GM21528 (cell line): Measurements from ENCODE around the gene NHEJ1.

Experiments used
- ATAC-seq: cut with Tn5 transposase; IDR thresholded peaks from one replicate; pipeline ENCODE4 v1.9.1; 2021; ENCODE audit warnings: mild to moderate bottlenecking, moderate library complexity; ENCODE audit not compliant: unreplicated experiment, low FRiP score

The NHEJ1 gene

GRCh38 chr2:219125225-219125885, 35.3 kb downstream of the NHEJ1 start:
- no peak for ATAC-seq

GRCh38 chr2:219124381-219125110, 36.1 kb downstream of the NHEJ1 start:
- no peak for ATAC-seq

GRCh38 chr2:219123356-219124135, 37.1 kb downstream of the NHEJ1 start:
- no peak for ATAC-seq

DNA sequence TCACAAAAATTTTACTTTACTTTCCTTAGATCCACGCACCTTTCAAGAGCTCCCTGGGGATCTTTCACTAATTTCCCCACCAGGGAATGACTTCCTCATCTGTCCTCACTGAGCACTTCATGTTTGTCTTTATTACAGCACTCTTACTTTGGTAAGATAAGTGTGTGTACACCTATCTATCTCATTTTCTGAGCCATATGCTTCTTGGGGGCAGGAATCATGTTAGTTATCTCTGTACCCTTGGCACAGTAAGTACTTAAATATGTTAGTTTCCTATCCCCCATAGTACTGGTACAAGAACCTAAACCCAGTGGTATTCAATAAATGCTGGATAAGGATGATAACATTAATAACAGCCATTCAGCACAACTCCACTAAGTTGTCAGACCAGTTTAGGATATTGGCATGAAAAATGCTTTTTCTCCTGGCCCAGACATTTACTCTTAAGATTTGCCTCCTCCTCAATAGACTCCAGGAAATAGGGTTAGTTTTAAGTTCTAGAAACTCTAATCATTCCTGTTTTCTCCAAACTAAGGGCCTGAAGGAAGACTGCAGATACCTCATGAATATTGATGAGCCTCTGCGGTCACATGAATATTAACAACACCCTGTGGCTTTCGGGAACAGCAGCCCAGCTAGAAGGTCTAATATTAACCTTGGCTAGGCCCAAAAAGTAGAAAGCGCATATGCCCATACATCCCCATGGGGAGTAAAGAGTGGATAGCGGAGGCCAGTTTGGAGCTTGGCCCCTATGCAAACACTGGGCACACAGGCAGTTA, 38.2 kb downstream of the NHEJ1 start:
- no peak for ATAC-seq

DNA sequence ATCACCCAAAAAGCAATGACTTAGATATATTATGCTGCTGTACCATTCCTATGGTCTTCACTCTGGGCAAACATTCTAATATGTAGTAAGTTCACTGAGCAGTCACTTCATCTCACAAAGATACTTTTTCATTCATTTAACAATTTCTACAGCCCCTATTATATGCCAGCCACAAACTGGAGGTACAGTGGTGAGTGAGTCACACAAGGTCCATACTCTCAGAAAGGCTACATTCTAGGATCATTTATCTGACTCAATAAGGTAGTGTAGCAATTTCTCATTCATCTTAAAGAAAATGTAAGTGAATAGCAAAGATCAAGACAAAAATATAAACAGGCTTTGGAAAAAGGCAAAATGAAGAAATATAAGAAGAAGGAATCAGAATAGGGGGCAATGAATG, 40.5 kb downstream of the NHEJ1 start:
- no peak for ATAC-seq

GRCh38 chr2:219119422-219120043, 41.1 kb downstream of the NHEJ1 start:
- no peak for ATAC-seq

DNA sequence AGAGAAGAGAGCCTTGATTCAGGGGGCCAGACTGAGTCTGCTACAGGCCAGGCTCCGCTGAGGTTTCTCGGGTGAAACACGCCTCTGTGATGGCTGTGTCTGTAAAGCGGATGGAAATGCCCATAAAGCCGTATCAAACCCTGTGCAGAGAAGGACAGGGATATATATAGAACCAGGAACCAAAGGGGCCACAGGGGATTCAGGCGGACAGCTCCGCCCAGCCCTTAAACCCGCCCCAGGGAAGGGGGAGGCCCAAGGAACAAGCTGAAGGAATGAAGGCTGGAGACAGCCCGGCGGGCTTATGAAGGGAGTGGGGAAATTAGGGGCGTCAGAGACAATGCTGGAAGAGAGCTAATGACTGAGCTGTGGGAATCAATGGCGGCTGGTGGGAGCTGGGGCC, 42.1 kb downstream of the NHEJ1 start:
- ATAC-seq: no peak

DNA sequence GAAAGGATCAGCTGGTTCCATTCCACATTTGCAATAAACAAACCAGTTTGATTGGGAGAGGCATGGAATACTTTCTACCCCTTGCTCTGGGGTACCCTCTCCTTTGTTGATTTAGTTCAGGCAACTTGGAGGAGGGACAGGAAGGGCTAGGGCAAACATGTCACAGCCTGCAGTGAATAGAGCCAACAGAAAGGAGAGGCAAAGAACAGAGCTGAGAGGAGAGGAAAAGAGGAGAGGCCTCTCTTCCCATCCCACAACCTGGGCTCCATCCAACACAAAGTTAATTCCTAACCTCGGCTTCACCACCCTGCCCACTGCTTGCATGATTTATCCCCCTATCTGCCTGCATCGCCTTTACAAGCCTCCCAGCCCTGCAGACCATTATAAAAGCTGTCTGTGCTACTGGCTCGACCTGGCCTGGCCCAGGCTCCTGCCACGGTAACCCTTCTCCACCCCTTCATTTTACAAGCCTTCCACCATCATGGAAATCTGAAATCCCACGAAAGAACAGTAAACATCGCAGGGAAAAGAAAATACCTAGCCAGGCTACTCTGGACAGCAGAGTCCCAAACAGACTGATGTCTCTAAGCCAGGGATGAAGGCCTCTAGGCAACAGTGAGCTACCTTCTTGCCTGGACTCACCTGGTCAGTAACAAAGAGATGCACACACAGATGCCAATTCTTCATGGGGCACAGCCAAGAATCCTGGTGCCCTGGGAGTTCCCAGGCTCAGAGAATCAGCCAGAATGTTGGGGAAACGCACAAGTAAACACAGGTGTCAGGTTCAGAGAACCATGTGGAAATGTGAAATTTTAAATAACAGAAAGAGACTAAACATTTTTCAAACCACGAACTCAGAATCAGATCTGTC, 43.6 kb downstream of the NHEJ1 start:
- no peak for ATAC-seq

- ATAC-seq: no peak
These were observed 47.8 kb downstream of the NHEJ1 start for GRCh38 chr2:219112651-219113338.

GRCh38 chr2:219112062-219112406, 48.6 kb downstream of the NHEJ1 start:
- no peak for ATAC-seq

- no peak for ATAC-seq
These were observed 49.1 kb downstream of the NHEJ1 start for GRCh38 chr2:219111375-219112061.

- ATAC-seq: no peak
These were observed 51.1 kb downstream of the NHEJ1 start for GRCh38 chr2:219109471-219109870.

- ATAC-seq: no peak
These were observed 52.9 kb downstream of the NHEJ1 start for GRCh38 chr2:219107758-219108157.

- ATAC-seq: no peak
These were observed 54.4 kb downstream of the NHEJ1 start for GRCh38 chr2:219106251-219106650.

DNA sequence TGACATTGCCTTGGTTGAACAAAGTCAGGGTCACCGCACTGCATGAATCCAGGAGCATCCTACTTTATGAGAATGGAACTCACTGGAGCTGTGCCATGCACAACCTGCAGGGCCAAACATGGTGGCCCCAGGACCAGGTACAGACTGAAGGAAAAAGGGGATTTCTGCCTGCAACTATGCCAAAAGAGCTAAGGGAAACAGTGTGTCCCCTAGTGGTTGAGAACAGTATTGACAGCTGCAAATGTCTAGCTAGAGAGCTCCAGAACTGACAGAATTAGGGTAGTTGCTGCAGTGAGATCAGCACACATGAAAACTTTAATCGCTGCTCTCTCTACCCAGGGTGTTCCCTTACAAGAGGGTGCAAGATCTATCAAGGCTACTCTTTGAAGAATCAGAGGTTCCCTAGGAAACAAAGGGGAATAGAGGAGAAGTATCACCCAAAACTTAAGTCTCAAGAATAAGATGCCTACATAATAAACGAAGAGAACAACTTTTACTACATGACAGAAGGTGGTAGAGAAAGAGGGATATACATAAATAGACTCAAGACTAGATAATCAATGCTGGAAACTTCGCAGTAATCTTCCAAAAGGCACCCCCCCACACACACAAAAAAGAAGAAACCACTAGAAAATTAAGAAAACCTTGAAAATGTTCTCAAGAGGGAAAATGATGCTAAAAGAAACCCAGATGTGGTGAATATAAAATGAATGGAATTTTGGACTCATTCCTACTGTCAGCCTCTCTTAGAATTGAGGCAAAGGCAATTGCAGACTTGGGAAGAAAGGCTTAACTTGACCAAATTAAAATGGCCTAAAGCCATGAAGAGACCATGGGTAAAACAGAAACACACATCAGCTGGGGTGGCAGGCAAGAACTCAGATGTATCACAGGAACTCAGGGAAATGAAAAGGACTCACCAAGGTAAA, 56.2 kb downstream of the NHEJ1 start:
- ATAC-seq: no peak

GRCh38 chr2:219099329-219099728, 61.3 kb downstream of the NHEJ1 start:
- ATAC-seq: no peak

- ATAC-seq: no peak
These were observed 65.1 kb downstream of the NHEJ1 start for GRCh38 chr2:219095406-219095935.
